ENCODE measurements around the gene COL7A1.
A peak's percentile ranks its signal among the peaks of the same experiment; 100 is the strongest.

COL7A1 gene

GRCh38 chr3:48588230-48588629, 6.9 kb downstream of the COL7A1 start:
- DNase-seq: no peak

- DNase-seq: no peak
These were observed 7.4 kb downstream of the COL7A1 start for GRCh38 chr3:48587686-48588085.

GRCh38 chr3:48585411-48585810, 9.7 kb downstream of the COL7A1 start:
- no peak for DNase-seq

GRCh38 chr3:48584836-48585235, 10.3 kb downstream of the COL7A1 start:
- no peak for DNase-seq

GRCh38 chr3:48581621-48582481, 13.3 kb downstream of the COL7A1 start:
- DNase-seq: no peak

GRCh38 chr3:48576647-48577046, 18.5 kb downstream of the COL7A1 start:
- DNase-seq: no peak

GRCh38 chr3:48575366-48575765, 19.8 kb downstream of the COL7A1 start:
- no peak for DNase-seq

GRCh38 chr3:48573973-48574585, 21.1 kb downstream of the COL7A1 start:
- no peak for DNase-seq

GRCh38 chr3:48572517-48572916, 22.6 kb downstream of the COL7A1 start:
- no peak for DNase-seq

GRCh38 chr3:48571938-48572337, 23.2 kb downstream of the COL7A1 start:
- no peak for DNase-seq

GRCh38 chr3:48569808-48570450, 25.2 kb downstream of the COL7A1 start:
- DNase-seq: no peak

- no peak for DNase-seq
These were observed 25.7 kb downstream of the COL7A1 start for GRCh38 chr3:48569400-48569799.

- no peak for DNase-seq
These were observed 26.7 kb downstream of the COL7A1 start for GRCh38 chr3:48568476-48568875.

GRCh38 chr3:48567500-48567899, 27.6 kb downstream of the COL7A1 start:
- DNase-seq: no peak

GRCh38 chr3:48567090-48567489, 28.0 kb downstream of the COL7A1 start:
- DNase-seq: no peak

- DNase-seq: no peak
These were observed 28.7 kb downstream of the COL7A1 start for GRCh38 chr3:48566401-48566760.

GRCh38 chr3:48565591-48566400, 29.3 kb downstream of the COL7A1 start:
- peak; percentile 18 for DNase-seq

- no peak for DNase-seq
These were observed 29.9 kb downstream of the COL7A1 start for GRCh38 chr3:48565186-48565585.

- no peak for DNase-seq
These were observed 30.5 kb downstream of the COL7A1 start for GRCh38 chr3:48564667-48565066.

- peak; percentile 24 for DNase-seq
These were observed 31.1 kb downstream of the COL7A1 start for GRCh38 chr3:48564022-48564421.

GRCh38 chr3:48563382-48563918, 31.7 kb downstream of the COL7A1 start, which contains the start of gene UCN2:
TSS of gene UCN2 (minus strand) at chr3:48563781. CDS start at chr3:48563124, 657 bp downstream.
- no peak for DNase-seq

- no peak for DNase-seq
These were observed 32.6 kb downstream of the COL7A1 start for GRCh38 chr3:48562367-48563095.
